22Rv1 (cell line): ENCODE measurements around the gene ACR.

Experiments
- ZFX ChIP-seq: fragments of 450-650 bp; IDR thresholded peaks from 2 replicates; pipeline ENCODE4 v1.6.1; 2017; ENCODE audit warnings: antibody characterized with exemption, borderline replicate concordance
- TF ChIP-seq, protein P1 (sequence below): fragments of 450-650 bp; IDR thresholded peaks from 2 replicates; pipeline ENCODE4 v1.5.1; 2017; ENCODE audit warnings: mild to moderate bottlenecking

DNA sequence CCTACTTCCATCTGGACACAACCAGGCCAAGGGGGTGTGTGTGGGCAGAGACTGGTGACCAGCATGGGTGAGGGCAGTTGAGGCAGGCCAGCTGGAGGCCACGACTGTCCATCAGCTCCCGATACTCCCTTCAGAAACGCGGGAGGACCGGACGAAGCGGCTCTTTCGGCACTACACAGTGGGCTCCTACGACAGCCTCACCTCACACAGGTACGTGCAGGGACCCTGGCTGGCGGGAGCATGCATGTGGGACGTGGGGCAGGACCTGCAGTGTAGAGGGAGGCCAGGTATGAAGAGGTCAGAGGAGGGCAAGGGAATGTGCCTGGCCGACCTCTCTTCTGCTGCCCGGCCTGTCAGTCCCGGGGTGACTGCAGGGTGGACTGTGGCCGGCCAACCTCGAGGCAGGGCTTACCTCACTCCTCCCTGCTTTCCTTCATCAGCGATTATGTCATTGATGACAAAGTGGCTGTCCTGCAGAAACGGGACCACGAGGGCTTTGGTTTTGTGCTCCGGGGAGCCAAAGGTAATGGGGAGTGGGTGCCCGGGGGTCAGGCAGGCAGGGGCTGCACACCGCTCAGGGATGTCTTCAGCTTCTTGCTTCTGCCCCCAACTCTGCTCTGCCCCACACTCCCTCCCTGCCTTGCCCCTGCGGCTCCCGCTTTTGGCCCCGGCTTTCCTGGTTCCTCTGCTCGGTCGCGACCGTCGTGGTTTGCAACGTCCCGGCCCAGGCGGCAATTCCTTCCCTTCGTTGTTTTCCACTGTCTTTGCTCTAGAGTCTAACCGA lies 34.1 kb upstream of the ACR start:
- TF ChIP-seq, protein P1, sequence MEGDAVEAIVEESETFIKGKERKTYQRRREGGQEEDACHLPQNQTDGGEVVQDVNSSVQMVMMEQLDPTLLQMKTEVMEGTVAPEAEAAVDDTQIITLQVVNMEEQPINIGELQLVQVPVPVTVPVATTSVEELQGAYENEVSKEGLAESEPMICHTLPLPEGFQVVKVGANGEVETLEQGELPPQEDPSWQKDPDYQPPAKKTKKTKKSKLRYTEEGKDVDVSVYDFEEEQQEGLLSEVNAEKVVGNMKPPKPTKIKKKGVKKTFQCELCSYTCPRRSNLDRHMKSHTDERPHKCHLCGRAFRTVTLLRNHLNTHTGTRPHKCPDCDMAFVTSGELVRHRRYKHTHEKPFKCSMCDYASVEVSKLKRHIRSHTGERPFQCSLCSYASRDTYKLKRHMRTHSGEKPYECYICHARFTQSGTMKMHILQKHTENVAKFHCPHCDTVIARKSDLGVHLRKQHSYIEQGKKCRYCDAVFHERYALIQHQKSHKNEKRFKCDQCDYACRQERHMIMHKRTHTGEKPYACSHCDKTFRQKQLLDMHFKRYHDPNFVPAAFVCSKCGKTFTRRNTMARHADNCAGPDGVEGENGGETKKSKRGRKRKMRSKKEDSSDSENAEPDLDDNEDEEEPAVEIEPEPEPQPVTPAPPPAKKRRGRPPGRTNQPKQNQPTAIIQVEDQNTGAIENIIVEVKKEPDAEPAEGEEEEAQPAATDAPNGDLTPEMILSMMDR, result no peak
- no peak for TF ChIP-seq ZFX
